Measurements from ENCODE around the gene AIFM1.
A peak's percentile ranks its signal among the peaks of the same experiment; 100 is the strongest.

The AIFM1 gene

DNA sequence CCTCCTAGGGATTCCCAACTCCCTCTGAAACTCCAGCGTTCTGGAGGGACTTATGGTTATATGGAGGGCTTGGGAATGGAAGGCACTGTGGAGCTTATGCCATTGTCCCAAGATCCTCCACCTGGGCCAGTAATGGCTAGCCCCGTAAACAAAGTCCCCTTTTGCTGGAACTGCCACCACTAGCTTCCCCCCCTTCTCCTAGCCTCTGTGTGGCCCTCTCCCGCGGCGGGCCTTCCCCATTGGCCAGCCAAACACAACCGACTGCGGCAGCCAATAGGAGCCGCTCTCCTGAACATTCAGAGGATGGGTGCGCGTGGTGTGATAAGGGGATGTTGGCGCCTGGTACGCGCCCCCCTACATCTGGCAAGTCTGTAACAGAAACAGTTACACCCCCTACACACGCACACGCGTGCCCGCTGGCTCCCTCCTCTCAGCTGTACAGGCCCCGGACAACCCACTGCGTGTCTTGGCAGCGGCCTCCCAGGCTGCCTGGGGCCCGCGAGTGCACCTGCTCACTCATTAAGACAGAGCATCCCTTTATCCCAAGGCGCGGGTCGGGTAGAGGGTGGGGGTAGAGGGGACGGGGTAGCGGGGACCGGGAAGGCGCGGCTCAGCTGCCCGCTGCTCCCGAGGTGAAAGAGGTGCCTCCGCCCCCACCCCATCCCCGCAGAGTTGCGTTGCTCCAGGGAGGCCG is 5.3 kb upstream of the AIFM1 start:
- peak; percentile 34 to 40 (median 35) for DNase-seq (ENCODE audit: low read depth in 3 of 3)

DNA sequence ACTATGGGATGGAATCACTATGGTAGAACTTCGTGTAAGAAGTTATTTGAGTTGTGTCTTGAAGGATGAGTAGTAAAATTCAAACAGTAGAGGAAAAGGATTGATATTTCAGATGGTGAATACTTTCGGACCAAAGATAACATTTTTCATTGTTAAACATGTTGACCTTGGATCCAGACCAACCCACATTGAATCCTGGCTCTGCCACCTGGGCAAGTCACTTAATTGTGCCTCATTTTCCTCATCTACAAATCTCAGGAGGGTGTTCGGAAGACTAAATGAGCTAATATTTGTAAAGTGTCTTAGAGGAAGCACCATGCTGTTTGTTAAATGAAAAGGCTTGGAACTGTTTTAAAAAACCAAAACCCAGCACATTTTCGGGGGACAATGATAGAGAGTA is 1.4 kb upstream of the AIFM1 start:
- no peak for DNase-seq (ENCODE audit: low read depth in 3 of 3)

DNA sequence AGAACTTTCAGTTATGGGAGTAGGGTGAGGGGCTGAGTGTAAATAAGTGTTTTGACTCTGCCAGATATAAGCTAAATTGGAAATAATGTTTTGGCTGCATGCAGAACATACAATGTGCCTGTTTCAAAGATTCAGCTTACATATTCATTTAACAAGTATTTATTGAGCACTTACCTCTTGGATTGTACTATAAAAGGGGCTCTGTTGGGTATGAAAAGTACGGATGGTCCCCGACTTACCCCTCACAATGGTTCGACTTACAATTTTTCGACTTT is 799 bp upstream of the AIFM1 start:
- DNase-seq (ENCODE audit: low read depth in 3 of 3) = no peak

DNA sequence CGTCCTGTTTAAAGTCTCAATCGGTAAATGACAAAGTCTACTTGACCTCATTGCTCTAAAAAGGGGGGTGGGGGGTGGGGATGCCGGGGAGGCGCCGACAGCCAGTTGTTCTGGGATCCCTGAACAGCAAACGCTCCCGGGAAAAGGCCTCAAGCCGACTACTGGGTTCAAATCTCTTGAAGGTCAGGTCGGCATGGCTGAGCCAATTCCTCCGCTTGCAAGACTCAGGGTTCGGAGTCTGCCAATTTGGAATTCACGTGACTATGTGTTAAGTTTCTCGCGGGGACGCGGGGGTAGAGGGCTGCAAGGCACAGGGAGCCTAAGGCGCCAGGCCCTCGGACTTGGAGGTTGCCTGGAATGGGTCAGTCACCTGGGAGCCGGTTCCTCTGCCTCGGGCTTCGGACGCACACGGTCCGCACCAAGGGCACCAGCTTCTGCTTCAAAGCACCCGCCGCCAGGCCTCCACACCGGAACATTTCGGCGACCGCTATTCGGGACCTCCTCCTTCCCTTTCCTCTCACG is 399 bp downstream of the AIFM1 start:
- DNase-seq (ENCODE audit: low read depth in 3 of 3) = no peak

DNA sequence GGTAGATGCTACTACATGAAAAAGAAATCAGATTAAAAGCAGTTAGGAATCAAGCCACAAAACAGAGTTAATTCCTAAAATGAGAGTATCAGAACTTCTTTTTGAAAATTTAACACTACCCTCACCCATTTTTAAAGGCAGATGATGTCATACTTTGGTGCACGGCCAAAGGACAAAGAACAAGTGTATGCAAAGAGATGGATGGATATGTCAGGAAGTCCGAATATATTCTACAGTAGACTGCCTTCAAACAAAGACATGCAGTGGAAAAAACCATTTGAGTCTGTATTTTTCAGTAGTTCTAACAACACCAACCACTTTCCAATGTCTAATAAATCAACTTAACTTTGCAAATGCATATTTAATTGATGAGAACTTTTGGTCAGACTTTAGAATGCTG is 2.2 kb downstream of the AIFM1 start:
- DNase-seq (ENCODE audit: low read depth in 3 of 3) = no peak

DNA sequence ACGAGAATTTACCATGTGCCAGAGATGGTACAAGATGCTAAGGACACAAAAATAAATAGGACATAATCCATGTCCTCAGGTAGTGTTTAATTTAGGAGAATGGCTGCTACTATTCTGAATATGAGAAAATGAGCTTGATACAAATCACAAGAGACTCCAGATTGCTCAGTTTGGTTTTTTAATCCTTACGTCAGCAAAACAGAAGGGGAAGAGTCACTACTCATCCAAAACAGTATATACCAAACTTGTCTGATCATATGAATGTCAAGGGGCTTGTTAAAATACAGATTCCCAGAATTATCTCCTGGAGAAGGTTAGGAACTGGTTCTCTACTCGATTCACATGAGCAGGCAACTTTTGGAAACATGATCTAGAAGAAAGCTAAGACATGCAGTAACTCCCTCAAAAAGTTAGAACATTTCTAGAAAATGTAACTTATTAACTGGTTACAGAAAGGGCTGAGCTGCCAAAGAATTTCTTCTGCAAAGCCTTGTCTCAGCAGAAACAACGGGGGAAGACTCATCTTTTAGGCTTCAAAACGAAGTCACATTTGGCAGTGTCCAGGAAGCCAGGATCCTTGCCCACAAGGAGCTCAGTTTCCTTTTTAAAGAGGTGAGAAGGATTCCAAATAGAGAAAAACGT is 3.4 kb downstream of the AIFM1 start:
- DNase-seq (ENCODE audit: low read depth in 3 of 3) = no peak

DNA sequence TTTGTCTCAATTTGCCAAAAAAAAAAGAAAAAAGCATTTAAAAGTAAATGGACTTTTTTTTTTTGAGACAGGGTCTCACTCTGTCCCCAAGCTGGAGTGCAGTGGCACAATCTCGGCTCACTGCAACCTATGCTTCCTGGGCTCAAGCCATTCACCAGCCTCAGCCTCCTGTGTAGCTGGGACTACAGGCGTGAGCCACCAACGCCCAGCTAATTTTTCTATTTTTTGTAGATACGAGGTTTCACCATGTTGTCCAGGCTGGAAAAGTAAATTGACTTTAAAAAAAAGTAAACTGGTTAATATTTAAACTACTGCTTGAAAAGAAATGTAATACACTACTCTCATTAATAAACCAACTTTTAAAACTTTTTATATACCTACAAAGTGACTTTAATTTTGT is 5.9 kb downstream of the AIFM1 start:
- DNase-seq (ENCODE audit: low read depth in 3 of 3) = no peak

DNA sequence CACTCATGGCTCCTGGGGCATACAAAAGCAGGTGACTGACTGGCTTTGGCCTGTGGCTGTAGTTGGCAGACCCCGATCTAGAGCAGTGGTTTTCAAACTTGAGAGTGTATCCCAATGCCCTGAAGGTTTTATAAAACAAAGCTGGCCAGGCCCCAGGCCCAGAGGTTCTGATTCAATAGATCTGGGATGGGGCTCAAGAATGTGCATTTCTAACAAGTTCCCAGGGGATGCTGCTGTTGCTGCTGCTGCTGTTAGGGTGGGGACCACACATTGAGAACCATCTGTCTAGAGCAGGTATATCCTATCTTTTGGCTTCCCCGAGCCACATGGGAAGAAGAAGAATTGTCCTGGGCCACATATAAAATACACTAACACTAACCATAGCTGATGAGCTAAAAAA is 7.3 kb downstream of the AIFM1 start:
- DNase-seq (ENCODE audit: low read depth in 3 of 3) = no peak

DNA sequence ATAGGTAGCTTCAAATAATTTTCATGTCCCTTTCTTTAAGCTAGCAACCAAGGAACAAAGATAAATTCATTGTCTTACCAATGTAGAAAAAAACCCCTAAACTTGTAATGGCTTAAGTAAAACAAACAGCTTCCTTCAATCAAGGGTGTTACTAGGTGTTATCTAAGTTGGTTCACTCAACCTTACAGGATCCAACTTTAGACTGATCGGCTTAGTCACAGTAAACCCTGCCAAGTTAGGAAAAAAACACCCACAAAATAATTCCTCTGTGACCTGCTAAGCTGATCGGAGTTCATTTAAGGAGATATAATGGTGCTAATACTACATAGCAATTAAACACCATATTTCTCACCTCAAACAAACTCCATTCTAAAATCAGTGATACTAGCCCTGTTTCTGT is 10.1 kb downstream of the AIFM1 start:
- DNase-seq (ENCODE audit: low read depth in 3 of 3) = no peak

DNA sequence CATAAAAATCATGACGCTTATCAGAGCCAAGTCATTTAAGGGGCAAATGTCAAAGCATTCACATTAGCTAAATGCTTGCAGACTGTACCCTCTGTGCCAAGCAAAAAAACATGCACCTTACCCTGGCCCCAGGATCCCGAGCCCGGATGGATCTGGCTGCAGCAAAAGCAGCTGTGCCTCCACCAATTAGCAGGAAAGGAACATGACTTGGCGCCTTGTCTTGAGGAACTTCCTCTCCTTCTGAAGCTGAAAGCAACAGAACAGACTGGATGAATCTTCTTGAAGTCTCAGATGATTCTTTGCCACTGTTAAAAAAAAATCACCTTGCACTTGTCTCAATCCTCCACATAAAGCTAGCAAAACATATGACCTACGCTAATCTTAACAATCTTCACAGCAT is 18.0 kb downstream of the AIFM1 start:
- DNase-seq (ENCODE audit: low read depth in 3 of 3) = no peak

DNA sequence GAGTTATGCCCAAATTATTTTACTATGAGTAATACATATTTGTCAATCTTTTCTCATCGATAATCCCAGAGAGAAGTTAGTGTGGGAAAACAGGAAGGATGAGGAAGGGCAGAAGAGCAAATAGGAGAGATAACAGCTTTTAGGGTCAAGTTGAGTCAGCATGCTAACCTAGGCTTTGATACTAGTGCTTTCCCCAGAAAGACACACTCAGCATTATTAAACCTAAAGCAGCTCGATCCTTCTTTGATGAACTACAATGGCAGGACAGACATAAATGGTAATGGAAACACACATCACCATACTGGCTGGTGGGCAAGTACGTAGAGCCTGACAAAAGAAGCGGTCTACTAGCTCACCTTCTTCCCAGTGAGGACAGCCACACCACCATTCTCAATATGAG is 20.5 kb downstream of the AIFM1 start:
- DNase-seq (ENCODE audit: low read depth in 3 of 3) = no peak

DNA sequence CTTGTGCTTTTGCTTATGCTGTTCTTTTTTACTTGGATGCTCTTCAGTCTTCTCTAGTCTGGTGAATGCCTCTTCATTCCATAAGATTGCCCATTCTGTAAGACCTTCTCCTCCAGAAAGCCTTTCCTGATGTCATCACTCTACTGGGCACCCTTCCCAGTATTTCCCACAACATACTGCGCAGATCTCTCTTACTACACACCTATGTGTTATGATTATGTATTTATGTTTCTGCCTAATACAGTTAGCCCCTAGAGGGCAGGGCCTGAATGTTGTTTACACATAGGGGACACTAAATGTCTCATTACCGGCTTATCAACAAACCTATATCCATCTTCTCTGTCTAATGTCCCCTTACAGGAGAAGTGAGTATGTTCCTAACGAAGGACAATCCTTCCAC is 21.1 kb downstream of the AIFM1 start:
- no peak for DNase-seq (ENCODE audit: low read depth in 3 of 3)

DNA sequence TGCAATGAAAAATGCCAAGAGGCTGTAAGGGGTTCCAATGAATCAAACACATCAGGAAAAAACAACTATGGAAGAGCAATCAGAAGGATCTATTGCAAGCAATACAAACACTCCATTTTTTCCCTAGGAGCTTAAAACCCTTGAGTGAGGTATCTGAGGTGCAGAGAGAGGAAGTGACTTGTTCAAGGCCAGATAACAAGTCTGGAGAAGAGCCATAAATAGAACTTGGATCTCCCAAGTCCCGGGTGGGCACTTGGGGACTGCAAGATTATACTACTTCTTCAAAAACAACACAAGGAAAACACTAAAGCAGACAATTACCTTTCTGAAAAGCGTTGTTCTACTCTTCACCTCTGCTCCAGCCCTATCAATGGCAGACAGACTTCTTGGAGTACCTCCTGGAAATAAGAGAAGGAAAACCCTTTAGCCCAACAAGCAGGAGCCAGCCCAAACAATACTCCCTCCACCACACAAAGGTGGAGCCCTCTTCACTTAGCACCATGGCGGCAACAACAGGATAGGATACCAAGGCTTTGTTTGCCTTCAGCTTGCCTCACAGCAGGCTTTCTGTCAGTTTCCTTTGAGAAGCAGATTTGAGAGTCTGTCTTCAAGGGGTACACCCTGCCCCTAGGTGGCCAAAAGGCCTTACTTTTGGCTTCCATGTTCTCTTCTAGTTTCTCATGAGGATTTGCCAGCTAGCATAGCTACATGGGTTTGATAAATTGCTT is 26.0 kb downstream of the AIFM1 start:
- no peak for DNase-seq (ENCODE audit: low read depth in 3 of 3)

DNA sequence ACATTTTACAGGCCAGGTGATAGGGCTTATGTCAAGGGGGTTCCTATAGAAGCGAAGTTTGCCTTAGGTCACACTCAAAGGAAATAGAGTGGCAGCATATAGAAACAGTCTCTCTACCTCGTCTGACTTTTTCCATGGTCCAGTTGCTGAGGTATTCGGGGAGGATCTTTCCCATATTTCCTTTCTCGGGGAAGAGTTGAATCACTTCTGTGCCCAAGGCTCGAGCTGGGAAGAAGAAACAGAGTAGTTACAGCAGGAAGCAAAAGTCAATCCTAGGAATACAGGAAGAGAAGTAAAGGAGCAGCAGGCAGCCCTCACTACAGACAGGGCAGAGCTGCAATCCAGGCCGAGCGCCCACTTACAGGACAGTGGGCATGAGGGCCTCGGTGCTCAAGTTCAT is 28.7 kb downstream of the AIFM1 start:
- DNase-seq (ENCODE audit: low read depth in 3 of 3) = no peak

DNA sequence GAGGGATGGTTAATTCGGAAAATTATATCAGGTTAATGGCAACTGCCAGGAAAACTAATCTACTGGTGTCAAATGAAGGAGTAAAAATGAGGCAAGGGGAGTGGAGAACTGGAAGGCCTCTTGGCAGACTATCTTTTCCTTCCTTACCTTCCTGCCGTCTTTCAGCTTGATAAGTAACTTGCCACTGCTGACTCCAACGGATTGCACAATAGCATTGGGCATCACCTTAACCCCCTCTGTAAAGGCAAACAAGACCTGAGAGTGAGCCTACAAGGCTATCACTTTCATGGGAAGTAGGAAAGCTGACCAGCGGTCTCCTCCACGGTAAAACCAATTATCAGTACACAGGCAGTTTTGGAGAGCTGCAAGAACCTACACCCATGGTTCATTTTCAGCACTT is 29.1 kb downstream of the AIFM1 start:
- no peak for DNase-seq (ENCODE audit: low read depth in 3 of 3)

DNA sequence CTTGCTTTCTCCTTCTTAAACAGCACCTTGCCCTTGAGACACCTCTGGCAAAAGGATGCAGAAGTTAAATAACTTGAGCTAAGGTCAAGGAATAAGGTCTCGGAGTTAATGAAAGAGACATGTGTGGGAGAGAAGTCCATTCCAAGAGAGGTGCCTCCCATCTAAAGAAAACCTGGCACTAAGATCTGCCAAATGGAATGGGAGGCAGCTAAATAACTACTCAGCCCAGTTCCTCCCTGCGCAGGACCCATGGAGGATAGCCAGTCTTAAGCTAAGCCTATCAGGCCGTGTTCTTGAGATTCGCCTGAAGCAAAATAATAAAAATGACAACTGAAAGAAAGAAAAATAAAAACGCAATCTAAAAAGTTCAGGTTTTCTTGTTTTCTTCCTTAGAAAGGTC is 34.7 kb downstream of the AIFM1 start:
- DNase-seq (ENCODE audit: low read depth in 3 of 3) = no peak

DNA sequence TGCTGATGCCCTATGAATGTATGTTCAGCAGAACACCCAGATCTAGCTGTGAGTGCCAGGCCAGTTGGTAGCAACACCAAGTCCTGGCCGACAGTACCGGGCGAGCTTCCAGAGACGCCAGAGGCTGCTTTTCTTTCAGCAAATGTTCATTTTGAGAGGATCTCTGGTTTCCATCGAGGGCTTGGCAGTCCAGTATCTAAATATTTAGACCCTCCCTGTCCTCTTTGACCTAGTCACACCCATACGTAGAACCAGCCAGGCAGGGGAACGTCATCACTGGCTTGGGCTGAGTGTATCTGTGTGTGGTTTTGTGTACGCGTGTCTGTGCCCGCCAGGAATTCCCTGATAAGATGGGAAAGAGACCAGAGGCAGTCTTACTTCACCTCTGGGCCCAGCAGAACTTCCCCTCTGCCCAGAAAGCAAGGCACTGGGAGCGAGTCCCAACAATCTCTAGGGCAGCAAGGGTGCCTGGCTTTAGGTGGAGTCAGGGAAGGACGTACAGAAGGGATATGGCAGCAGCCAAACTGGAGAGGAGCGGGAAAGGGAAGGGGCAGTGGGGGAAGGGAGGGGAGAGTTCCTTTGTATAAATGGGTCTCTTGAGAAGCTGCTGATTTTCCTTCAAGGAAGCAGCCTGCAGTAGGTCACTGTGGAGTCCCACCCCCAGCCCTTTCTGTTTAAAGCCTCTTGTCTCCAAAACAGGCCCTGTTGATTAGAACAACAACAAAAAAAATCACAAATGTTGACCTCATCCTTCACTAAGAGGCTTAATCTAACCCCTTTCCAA is 40.4 kb downstream of the AIFM1 start:
- DNase-seq (ENCODE audit: low read depth in 3 of 3) = no peak

DNA sequence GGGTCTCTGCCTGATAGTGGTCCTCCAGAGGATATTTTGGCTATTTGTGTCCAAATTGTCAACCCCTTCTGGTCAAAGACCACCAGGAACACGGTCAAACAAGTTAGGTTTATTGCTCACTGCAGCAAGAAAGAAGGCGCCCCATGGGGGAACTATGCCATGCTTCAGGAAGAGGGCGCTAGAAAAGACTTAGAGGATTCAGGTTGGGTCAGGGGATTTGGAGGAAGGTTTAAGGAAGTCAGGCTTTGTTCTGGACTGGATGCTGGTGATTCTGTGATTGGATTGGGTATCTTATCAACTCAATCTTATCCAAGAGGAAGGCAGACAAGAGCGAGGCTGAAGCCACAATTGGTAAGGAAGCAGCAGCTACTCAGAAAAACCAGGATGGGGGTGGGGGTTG is 41.1 kb downstream of the AIFM1 start:
- DNase-seq (ENCODE audit: low read depth in 3 of 3) = no peak

DNA sequence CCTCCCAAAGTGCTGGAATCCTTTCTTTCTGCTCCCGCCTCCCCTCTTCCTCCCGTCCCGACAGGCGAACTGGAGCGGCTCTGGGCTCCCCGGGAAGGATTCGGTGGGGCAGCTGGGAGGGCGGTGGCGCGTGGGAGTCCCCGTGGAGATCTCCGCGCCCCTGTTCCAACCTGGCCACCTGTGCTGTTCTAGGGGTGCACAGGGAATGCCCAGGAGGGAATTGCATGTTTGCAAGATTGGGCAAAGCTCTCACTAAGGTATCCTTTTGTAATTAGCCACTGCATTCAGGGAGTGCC is 44.2 kb downstream of the AIFM1 start:
- no peak for DNase-seq (ENCODE audit: low read depth in 3 of 3)

DNA sequence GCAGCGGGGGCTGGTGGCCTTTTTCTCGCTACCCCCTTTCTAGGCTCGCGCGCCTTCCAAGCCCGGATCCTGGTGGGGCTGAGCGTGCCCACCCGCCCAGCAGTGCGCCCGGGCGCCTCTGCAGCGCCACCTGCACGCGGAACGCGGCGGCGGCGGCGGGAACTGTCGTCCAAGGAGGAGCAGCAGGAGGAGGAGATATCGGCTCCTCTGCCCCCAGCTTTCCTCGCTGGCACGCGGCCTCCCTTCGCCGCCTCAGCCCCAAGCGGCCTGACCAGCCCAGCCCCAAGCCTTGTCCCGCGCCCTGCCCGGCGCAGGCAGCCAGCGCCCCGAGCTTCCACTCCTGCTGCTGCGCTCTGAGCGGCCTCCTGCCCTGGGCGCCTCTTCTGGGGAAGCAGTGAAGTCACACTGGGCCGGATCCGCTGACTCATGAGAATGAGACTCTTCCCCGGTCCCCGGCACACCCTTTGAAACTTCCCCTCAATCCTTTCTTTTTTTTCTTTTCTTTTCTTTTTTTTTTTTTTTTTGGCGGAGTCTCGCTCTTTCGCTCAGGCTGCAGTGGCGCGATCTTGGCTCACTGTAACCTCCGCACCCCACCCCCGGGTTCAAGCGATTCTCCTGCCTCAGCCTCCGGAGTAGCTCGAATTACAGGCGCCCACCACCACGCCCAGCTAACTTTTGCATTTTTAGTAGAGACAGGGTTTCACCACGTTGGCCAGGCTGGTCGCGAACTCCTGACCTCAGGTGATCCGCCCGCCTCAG is 44.7 kb downstream of the AIFM1 start:
- peak; percentile 43 to 45 (median 43) for DNase-seq (ENCODE audit: low read depth in 3 of 3)

DNA sequence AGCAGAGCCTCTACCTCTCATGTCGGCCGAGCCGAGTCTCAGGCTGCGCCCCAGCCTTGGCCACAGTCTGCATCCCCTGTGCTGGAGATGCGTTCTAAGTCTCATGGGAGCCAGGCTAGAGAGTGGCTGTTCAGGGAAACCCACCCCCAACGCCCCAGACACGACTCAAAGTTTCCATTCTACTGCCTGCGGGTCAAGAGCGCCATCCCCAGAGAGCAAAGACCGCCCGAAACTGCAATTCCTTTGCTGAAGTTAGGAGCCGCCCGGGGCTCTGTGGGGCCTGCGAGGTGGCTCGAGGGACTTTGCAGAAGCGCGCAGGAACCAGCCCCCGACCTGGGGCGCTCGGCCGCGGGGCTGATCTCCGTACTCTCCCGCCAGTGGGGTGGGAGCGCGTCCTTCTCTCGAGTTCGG is 45.3 kb downstream of the AIFM1 start:
- no peak for DNase-seq (ENCODE audit: low read depth in 3 of 3)

DNA sequence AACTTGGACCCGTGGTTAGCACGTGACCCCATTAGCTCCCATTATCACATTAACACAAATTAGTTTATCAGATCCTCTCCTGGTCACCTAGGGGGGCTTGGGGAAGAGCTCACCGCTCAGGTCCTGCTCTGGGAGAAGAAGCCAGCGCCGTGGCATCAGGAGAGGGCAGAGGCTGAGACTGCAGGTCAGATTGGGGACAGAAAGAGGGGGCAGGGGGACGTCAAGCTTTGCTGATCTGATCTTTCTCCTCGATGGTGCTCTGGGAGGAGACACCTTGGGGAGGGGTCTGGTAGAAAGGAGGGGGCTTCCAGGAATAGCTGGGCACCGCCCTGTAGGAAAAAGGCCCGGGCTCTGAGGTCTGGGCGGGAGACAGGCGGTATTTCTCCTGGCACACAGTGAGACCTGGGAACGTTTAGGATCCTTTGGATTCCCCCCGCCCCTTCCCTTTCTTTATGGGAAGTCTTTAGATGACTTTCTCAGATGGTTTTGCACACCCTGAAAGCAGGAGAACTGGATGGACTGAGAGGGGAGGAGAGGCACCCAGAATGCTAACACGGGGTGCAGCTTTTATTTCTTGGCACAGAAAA is 46.2 kb downstream of the AIFM1 start:
- DNase-seq (ENCODE audit: low read depth in 3 of 3) = no peak

All from stimulated activated CD4-positive, alpha-beta T cell treated with anti-CD3 and anti-CD28 coated beads, TNF-alpha, amount 100 ng/mL, for 4 hours (primary cell).